GM13977 (cell line): ENCODE results near the gene DUSP16.
"Not testable (repeated sequence)": the region's sequence is repeated elsewhere in the genome, so short reads cannot be mapped to it uniquely, and the experiment has no call there.

Experiments used
- DNase-seq: peaks from one replicate; pipeline ENCODE4 v3.0.0; 2012; ENCODE audit warnings: low spot score
- CTCF ChIP-seq: IDR thresholded peaks from 2 replicates; pipeline ENCODE4 v1.5.1; 2012; ENCODE audit warnings: mild to moderate bottlenecking, control low read depth; ENCODE audit not compliant: insufficient read depth; ENCODE audit errors: extremely low read depth, missing control alignments
- in situ Hi-C: fragments of 300-500 bp; cut with MboI; formaldehyde crosslinking; loops from one replicate; pipeline ENCODE4 v1.12.0; 2022; ENCODE audit warnings: low sequenced_read_pairs, low pct_unique_long_range_greater_than_20kb, mixed read lengths, inconsistent platforms; ENCODE audit not compliant: unreplicated experiment

Gene DUSP16

DNA sequence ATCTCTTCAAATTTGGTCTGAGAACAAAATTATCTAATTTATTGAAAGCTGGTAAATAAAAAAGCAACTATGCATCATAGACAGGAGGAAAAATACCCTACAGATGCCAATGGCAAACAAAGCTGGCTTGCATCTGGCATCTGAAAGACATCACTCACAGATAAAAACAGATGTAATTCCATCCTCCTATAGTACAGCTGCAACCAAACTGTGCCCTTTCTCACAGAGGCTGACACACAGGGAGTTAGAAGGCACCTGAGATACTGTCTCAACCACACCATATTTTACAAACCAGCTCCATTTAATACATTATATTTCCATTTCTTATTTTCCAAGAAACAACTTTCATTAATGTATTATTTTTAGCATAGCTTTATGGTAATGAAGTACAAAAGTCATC, 39.4 kb downstream of the DUSP16 start:
- DNase-seq: no peak
- no peak for TF ChIP-seq CTCF
- in situ Hi-C loops: no loop called here

GRCh38 chr12:12522657-12523056, 40.0 kb downstream of the DUSP16 start:
- DNase-seq, in situ Hi-C loops: not testable (repeated sequence)

DNA sequence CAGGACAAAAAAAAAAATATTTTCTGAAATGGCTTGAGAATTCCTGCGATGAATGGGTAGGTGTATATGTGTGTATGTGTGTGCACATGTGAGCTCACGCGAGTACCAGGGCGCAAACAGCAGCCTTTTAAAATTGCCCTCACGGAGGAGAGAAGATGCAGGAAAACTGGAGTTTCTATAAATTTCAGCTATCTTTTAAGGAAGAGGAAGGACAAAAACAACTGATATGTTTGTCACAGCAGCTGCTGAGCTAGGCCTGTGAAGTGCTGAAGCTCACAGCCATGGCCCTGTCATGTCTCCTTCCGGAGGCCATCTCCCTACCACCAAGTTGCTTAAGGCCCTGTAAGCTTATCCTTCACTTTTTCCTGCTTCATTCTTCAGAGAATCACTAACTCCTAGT, 40.8 kb downstream of the DUSP16 start:
- no peak for TF ChIP-seq CTCF
- no peak for DNase-seq
- in situ Hi-C loops: no loop called here

DNA sequence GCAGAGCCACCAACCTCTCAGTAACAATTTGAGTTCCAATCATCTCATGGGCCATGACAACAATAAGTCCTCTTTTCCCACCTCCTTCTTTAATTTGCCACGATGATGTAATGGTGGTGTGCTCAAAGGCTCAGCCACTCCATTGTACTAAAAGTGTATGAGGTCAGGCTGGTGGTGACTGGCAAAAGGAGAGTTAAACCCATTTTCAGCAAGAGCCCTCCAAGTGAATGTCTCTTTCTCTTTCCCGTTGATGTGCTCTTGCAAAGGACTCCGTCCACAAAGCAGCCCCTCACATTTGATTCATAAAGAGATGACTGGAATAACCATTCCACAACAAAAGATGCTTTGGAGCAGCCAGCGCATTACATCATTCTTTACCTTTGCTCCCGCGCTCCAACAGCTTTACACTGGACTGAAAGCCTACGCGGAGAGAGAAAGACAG, 41.6 kb downstream of the DUSP16 start:
- TF ChIP-seq CTCF: no peak
- in situ Hi-C loops: no loop called here
- DNase-seq: no peak

DNA sequence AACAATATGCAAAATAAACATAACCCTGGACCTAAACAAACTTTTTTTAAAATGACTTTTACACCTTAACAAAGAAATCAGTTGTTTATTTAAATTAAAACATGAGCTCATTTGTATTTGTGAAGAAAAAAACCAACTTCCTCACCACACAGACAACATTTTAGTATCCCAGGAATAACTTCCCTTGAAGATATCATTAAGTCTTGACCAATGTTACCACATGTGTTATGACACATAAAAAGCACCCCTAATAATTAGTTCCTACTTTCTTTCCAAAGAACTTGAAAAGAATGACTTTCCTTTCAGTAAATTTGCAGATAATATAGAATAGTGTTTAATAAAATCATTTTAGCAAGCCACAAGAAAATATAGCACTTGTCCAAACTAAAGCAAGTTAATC, 42.4 kb downstream of the DUSP16 start:
- no peak for TF ChIP-seq CTCF
- no peak for DNase-seq
- in situ Hi-C loops: no loop called here

- DNase-seq: no peak
- in situ Hi-C loops: no loop called here
These were observed 43.2 kb downstream of the DUSP16 start for GRCh38 chr12:12519354-12519998.

GRCh38 chr12:12518919-12519318, 43.7 kb downstream of the DUSP16 start:
- no peak for TF ChIP-seq CTCF
- in situ Hi-C loops: no loop called here

More at GRCh38 chr12:12519354-12519998, 43.2 kb downstream of the DUSP16 start:
- no peak for TF ChIP-seq CTCF

More at GRCh38 chr12:12518919-12519318, 43.7 kb downstream of the DUSP16 start:
- DNase-seq: no peak
